ENCODE results near the gene DUOX1.

Gene DUOX1

GRCh38 chr15:45120081-45120972, 9.5 kb upstream of the DUOX1 start:
- Histone ChIP-seq H3K36me3 (ENCODE audit: insufficient read depth, low read length) (no peaks in the 10 kb centered on the region), H3K4me3 (ENCODE audit: low read length) (no peak overlapping the region), H3K27me3 (ENCODE audit: insufficient read depth, low read length) (peaks cover 57% of the 10 kb centered on the region), H3K9me3 (ENCODE audit: low read length) (no peaks in the 10 kb centered on the region), H3K4me1 (ENCODE audit: insufficient read depth, low read length) (peaks cover 2% of the 10 kb centered on the region), H2AFZ (ENCODE audit: low read depth, low read length) (no peak overlapping the region)

- Histone ChIP-seq H2AFZ (ENCODE audit: low read depth, low read length) (no peak overlapping the region), H3K4me3 (ENCODE audit: low read length) (no peak overlapping the region), H3K27me3 (ENCODE audit: insufficient read depth, low read length) (peaks cover 54% of the 10 kb centered on the region), H3K9me3 (ENCODE audit: low read length) (no peaks in the 10 kb centered on the region), H3K4me1 (ENCODE audit: insufficient read depth, low read length) (peaks cover 2% of the 10 kb centered on the region), H3K36me3 (ENCODE audit: insufficient read depth, low read length) (no peaks in the 10 kb centered on the region)
Observed at GRCh38 chr15:45121020-45121419, 8.8 kb upstream of the DUOX1 start.

- no peaks in the 10 kb centered on the region for H3K36me3 ChIP-seq (ENCODE audit: insufficient read depth, low read length)
- H2AFZ ChIP-seq (ENCODE audit: low read depth, low read length) = no peak overlapping the region
- H3K27me3 ChIP-seq (ENCODE audit: insufficient read depth, low read length) = peaks cover 50% of the 10 kb centered on the region
- peaks cover 2% of the 10 kb centered on the region for H3K4me1 ChIP-seq (ENCODE audit: insufficient read depth, low read length)
- no peak overlapping the region for H3K4me3 ChIP-seq (ENCODE audit: low read length)
- H3K9me3 ChIP-seq (ENCODE audit: low read length) = no peaks in the 10 kb centered on the region
Observed at GRCh38 chr15:45121706-45122417, 7.9 kb upstream of the DUOX1 start.

- H3K4me3 ChIP-seq (ENCODE audit: low read length) = no peak overlapping the region
- H3K27me3 ChIP-seq (ENCODE audit: insufficient read depth, low read length) = peaks cover 46% of the 10 kb centered on the region
- H3K9me3 ChIP-seq (ENCODE audit: low read length) = no peaks in the 10 kb centered on the region
- peaks cover under 1% of the 10 kb centered on the region for H3K4me1 ChIP-seq (ENCODE audit: insufficient read depth, low read length)
- H3K36me3 ChIP-seq (ENCODE audit: insufficient read depth, low read length) = no peaks in the 10 kb centered on the region
- no peak overlapping the region for H2AFZ ChIP-seq (ENCODE audit: low read depth, low read length)
Observed at GRCh38 chr15:45122719-45123118, 7.1 kb upstream of the DUOX1 start.

GRCh38 chr15:45123397-45123796, 6.4 kb upstream of the DUOX1 start:
- Histone ChIP-seq H3K36me3 (ENCODE audit: insufficient read depth, low read length) (no peaks in the 10 kb centered on the region), H3K27me3 (ENCODE audit: insufficient read depth, low read length) (peaks cover 53% of the 10 kb centered on the region), H3K4me3 (ENCODE audit: low read length) (no peak overlapping the region), H3K9me3 (ENCODE audit: low read length) (no peaks in the 10 kb centered on the region), H3K4me1 (ENCODE audit: insufficient read depth, low read length) (no peaks in the 10 kb centered on the region), H2AFZ (ENCODE audit: low read depth, low read length) (no peak overlapping the region)

GRCh38 chr15:45126535-45127158, 3.1 kb upstream of the DUOX1 start:
- Histone ChIP-seq H2AFZ (ENCODE audit: low read depth, low read length) (no peak overlapping the region), H3K36me3 (ENCODE audit: insufficient read depth, low read length) (no peaks in the 10 kb centered on the region), H3K27me3 (ENCODE audit: insufficient read depth, low read length) (peaks cover 68% of the 10 kb centered on the region), H3K9me3 (ENCODE audit: low read length) (no peaks in the 10 kb centered on the region), H3K4me1 (ENCODE audit: insufficient read depth, low read length) (no peaks in the 10 kb centered on the region), H3K4me3 (ENCODE audit: low read length) (no peak overlapping the region)

- no peaks in the 10 kb centered on the region for H3K36me3 ChIP-seq (ENCODE audit: insufficient read depth, low read length)
- H3K4me3 ChIP-seq (ENCODE audit: low read length) = no peak overlapping the region
- peaks cover 85% of the 10 kb centered on the region for H3K27me3 ChIP-seq (ENCODE audit: insufficient read depth, low read length)
- H3K4me1 ChIP-seq (ENCODE audit: insufficient read depth, low read length) = no peaks in the 10 kb centered on the region
- no peaks in the 10 kb centered on the region for H3K9me3 ChIP-seq (ENCODE audit: low read length)
- no peak overlapping the region for H2AFZ ChIP-seq (ENCODE audit: low read depth, low read length)
Observed at GRCh38 chr15:45128971-45129639, 689 bp upstream of the DUOX1 start.

GRCh38 chr15:45130291-45131000, 652 bp downstream of the DUOX1 start:
- Histone ChIP-seq H3K4me1 (ENCODE audit: insufficient read depth, low read length) (no peaks in the 10 kb centered on the region), H3K4me3 (ENCODE audit: low read length) (no peak overlapping the region)

GRCh38 chr15:45131510-45131909, 1.7 kb downstream of the DUOX1 start:
- no peaks in the 10 kb centered on the region for H3K36me3 ChIP-seq (ENCODE audit: insufficient read depth, low read length)
- peaks cover 88% of the 10 kb centered on the region for H3K27me3 ChIP-seq (ENCODE audit: insufficient read depth, low read length)
- no peaks in the 10 kb centered on the region for H3K4me1 ChIP-seq (ENCODE audit: insufficient read depth, low read length)
- H2AFZ ChIP-seq (ENCODE audit: low read depth, low read length) = no peak overlapping the region
- H3K4me3 ChIP-seq (ENCODE audit: low read length) = no peak overlapping the region
- H3K9me3 ChIP-seq (ENCODE audit: low read length) = no peaks in the 10 kb centered on the region

More at GRCh38 chr15:45130291-45131000, 652 bp downstream of the DUOX1 start:
- no peaks in the 10 kb centered on the region for H3K9me3 ChIP-seq (ENCODE audit: low read length)
- peaks cover 88% of the 10 kb centered on the region for H3K27me3 ChIP-seq (ENCODE audit: insufficient read depth, low read length)
- no peak overlapping the region for H2AFZ ChIP-seq (ENCODE audit: low read depth, low read length)
- no peaks in the 10 kb centered on the region for H3K36me3 ChIP-seq (ENCODE audit: insufficient read depth, low read length)

GRCh38 chr15:45132844-45133560, 3.2 kb downstream of the DUOX1 start:
- Histone ChIP-seq H3K4me3 (ENCODE audit: low read length) (no peak overlapping the region), H3K4me1 (ENCODE audit: insufficient read depth, low read length) (no peaks in the 10 kb centered on the region), H3K9me3 (ENCODE audit: low read length) (no peaks in the 10 kb centered on the region), H2AFZ (ENCODE audit: low read depth, low read length) (no peak overlapping the region), H3K27me3 (ENCODE audit: insufficient read depth, low read length) (peaks cover 89% of the 10 kb centered on the region), H3K36me3 (ENCODE audit: insufficient read depth, low read length) (no peaks in the 10 kb centered on the region)

GRCh38 chr15:45133561-45133920, 3.7 kb downstream of the DUOX1 start:
- Histone ChIP-seq H3K4me1 (ENCODE audit: insufficient read depth, low read length) (no peaks in the 10 kb centered on the region), H3K9me3 (ENCODE audit: low read length) (no peaks in the 10 kb centered on the region), H2AFZ (ENCODE audit: low read depth, low read length) (no peak overlapping the region), H3K36me3 (ENCODE audit: insufficient read depth, low read length) (no peaks in the 10 kb centered on the region), H3K27me3 (ENCODE audit: insufficient read depth, low read length) (peaks cover 87% of the 10 kb centered on the region), H3K4me3 (ENCODE audit: low read length) (no peak overlapping the region)

GRCh38 chr15:45134046-45134445, 4.3 kb downstream of the DUOX1 start:
- peaks cover 82% of the 10 kb centered on the region for H3K27me3 ChIP-seq (ENCODE audit: insufficient read depth, low read length)
- H3K4me1 ChIP-seq (ENCODE audit: insufficient read depth, low read length) = no peaks in the 10 kb centered on the region
- no peak overlapping the region for H3K4me3 ChIP-seq (ENCODE audit: low read length)
- H3K9me3 ChIP-seq (ENCODE audit: low read length) = no peaks in the 10 kb centered on the region
- H2AFZ ChIP-seq (ENCODE audit: low read depth, low read length) = no peak overlapping the region
- H3K36me3 ChIP-seq (ENCODE audit: insufficient read depth, low read length) = no peaks in the 10 kb centered on the region
